HG02870 (cell line): ENCODE measurements around the gene CMSS1.

Source experiments
- ATAC-seq: cut with Tn5 transposase; IDR thresholded peaks from one replicate; pipeline ENCODE4 v1.9.1; 2021; ENCODE audit warnings: mild to moderate bottlenecking, moderate library complexity; ENCODE audit not compliant: unreplicated experiment

Gene CMSS1

GRCh38 chr3:99928771-99929744 lies 111.4 kb downstream of the CMSS1 start:
- no peak for ATAC-seq

- no peak for ATAC-seq
Measured at GRCh38 chr3:99929745-99930139, 112.1 kb downstream of the CMSS1 start.

- ATAC-seq, result no peak
Measured at GRCh38 chr3:99931059-99931458, 113.4 kb downstream of the CMSS1 start.

DNA sequence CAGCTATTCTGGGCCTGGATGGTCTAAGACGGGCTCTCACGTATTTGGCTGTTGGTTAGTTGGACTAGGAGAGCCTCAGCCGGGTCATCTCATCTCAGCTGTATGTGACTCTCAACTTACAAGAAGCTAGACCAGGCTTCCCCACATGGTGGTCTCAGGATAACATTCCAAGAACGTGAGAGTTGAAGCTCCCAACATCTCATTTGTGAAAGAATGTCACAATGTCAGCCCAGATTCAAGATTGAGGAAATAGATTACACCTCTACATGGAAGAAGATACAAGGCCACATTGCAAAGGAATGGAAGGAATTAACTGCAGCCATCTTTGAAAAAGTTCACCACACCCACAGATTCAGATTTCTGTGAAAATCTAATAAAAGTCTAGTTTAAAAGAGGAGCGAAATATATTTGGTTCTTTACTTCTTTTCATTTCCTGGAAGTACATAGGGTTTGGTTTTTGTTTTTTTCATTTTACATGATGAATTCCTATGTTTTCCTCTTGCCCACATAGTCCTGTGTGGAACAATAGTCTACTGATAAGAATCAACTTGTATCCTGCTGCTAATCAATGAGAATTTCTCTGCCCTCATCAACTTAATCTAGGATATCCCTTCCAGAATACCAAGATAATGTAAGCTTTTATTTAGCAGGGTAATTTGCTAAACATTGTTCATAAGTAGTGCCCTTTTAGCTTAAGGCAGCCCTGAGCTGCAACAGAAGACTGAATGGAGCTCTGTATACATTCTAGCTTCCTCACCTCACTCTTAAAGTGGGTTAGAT lies 116.5 kb downstream of the CMSS1 start:
- no peak for ATAC-seq

DNA sequence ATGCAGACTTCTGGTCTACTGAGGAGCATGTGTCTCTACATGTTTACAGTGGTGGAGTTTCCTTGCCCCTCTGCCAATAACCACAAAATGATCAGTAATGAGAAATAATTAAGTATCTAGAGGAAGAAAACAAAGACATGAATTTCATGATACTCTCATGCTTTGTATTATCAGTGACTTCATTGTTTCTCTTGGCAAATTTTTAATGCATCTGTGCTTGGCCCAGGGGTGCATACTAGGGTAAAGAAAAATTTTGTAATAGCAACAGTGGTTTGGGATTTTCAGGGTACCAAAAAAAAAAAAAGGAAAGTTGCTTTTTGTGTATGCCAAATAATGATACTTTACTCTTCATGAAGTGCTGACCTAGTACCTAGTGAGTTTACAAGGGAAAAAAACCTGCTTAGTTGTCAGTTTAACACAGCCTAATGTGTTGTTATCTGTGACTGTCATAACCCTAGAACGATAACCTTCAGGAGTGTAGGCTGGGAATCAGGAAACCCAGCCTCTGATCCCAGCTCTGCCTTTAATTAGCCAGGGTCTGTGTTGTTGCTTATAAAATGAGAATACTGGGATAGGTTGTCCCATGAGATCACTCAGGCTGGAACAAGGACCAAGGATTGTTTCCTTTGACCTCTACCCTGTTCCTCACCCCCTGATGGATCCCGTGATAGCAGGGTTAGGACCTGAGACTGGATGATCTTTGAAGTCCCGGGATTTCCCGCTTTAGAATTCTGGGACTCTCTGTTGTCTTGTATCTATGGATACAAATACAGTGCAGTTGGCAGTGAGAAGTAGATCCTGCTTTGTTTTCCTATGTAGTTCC lies 117.5 kb downstream of the CMSS1 start:
- no peak for ATAC-seq

DNA sequence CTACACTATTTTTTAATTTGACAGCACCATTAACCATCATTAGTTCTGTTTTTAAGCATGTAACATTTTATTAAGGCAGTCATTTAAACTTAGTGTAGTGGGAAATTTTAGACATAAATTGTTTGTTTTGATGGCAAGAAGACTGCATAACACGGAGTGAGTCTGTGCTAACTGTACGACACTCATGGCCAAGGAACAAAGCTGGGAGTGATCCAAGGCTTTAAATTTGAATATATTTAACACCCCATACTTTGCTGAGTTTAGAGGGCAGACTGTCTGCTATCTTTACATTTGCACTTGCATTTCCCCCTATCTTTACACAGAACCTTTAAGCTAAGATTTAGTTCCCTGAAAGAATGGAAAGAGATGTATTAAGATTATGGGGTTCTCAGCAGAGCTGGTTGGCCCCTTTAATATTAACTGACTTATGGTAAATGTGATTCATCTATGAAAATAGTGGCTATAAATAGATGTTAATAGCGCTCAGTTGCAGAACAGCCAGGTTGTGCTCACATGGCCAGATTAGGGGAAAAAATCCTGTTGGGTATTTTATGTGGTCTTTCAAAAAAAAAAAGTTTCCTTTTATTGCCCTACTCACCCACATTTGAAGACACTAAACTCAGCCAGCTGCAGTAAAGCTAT lies 120.7 kb downstream of the CMSS1 start:
- no peak for ATAC-seq

- no peak for ATAC-seq
Measured at GRCh38 chr3:99939876-99940275, 122.2 kb downstream of the CMSS1 start.

DNA sequence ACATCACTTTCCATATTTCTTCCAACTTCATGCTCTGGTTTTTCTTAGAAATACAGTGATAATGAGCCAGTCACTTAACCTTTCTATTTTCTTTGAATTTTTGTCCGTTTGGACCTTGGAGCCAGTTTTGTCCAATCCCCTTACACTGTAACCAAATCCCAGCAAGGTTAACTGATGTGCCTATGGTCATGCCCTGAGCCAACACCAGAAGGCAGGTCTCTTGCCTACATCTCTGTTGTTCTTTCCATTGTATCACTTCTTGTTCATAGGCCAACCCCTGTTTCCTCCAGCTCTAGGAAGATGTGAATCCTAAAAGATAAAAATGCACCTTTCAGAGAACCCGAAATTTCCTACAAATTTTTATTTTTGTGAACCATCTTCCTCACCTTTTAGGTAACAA lies 122.7 kb downstream of the CMSS1 start:
- ATAC-seq, result no peak

DNA sequence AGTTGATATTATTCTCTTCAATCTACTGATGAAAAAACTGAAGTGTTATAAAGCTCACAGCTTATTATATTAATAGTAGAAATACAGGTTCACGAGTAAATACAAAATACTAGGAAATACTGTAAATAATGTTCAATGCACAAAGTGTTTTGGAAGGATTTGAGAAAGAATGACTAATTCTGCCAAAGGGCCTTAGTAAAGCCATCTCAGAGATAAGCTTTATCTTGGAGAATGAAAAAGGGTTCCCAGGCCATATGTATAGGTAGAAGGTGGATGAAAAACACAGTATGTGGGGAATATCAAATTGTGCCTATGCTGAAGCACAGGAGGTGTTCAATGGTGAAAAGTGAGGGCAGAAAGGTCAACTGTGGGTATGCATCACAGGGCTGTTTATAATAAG lies 123.5 kb downstream of the CMSS1 start:
- no peak for ATAC-seq

GRCh38 chr3:99943931-99944761 lies 126.5 kb downstream of the CMSS1 start:
- no peak for ATAC-seq

GRCh38 chr3:99945328-99945995 lies 127.8 kb downstream of the CMSS1 start:
- ATAC-seq, result no peak

- ATAC-seq, result no peak
Measured at GRCh38 chr3:99947356-99947755, 129.7 kb downstream of the CMSS1 start.

GRCh38 chr3:99948467-99949089 lies 130.9 kb downstream of the CMSS1 start:
- no peak for ATAC-seq

GRCh38 chr3:99949956-99950670 lies 132.5 kb downstream of the CMSS1 start:
- no peak for ATAC-seq

- ATAC-seq, result no peak
Measured at GRCh38 chr3:99950921-99951320, 133.3 kb downstream of the CMSS1 start.

DNA sequence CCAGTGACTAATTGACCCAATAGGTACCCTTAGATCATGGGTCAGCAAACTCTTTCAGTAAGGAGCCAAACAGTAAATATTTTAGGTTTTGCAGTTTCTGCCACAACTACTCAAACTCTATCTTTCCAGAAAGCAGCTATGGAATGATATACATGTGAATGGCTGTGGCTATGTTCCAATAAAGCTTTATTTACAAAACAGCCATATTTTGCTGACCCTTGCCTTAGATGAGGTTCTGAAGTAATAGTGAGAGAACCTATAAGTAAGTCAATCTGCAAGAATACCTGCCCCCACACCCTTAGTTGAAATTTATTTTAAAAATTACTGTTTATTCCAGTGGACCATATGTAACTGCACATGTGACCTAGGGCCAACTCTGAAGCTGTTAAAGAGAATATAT lies 134.0 kb downstream of the CMSS1 start:
- no peak for ATAC-seq

DNA sequence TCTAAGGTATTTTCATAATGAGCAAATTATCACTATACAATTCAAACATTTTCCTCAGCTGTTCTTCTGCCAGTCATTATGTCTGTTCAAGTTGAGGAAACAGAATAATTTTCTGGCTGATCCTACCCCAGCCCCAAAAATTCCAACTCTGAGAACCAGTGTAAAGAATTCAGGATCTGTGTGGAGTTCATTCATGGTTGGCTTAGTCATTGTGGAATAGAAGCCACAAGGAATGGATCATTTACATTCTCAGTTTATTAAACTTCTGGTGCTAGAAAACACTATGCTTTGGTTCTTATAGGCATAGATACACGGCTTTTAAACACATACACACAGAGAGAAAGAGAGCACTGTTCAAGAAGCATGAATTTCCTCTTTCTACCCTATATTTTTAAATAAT lies 134.6 kb downstream of the CMSS1 start:
- no peak for ATAC-seq

DNA sequence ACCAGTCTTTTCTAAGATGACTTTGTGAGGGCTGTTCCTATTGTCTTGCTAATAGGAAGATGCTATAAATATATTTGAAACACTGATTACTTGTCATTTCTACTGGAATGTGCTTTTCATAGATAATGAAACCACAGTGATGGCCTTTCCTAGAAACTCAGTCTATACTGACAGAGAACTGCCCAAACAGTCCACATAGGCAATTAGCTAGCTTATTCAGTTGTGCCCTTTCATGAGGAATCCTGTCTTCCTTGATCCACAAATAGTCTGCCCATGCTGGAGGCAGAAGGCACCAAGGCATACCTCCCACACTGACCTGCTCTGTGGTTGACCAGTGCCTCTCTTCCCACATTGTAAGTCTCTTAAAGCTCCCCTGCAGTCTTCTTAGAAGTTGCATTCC lies 135.9 kb downstream of the CMSS1 start:
- no peak for ATAC-seq
